IPS-20b (cell line): ENCODE data around the gene DNAJB4.
"Not testable (repeated sequence)": the region's sequence is repeated elsewhere in the genome, so short reads cannot be mapped to it uniquely, and the experiment has no call there.

Source experiments
- H3K27ac ChIP-seq: one replicate; pipeline ENCODE4 v1.5.1; 2013; ENCODE audit warnings: low read length
- H3K27me3 ChIP-seq: 2 replicates; pipeline ENCODE4 v1.6.1; 2013; ENCODE audit warnings: mild to moderate bottlenecking, low read length, inconsistent platforms; ENCODE audit not compliant: insufficient read depth
- H3K36me3 ChIP-seq: 2 replicates; pipeline ENCODE4 v1.6.1; 2013; ENCODE audit warnings: low read depth, mild to moderate bottlenecking, inconsistent platforms, low read length, moderate library complexity; ENCODE audit not compliant: insufficient read depth
- H3K4me1 ChIP-seq: 2 replicates; pipeline ENCODE4 v1.6.1; 2013; ENCODE audit warnings: mild to moderate bottlenecking, control low read depth, inconsistent platforms, low read length, moderate library complexity; ENCODE audit not compliant: insufficient read depth
- H3K4me3 ChIP-seq: 2 replicates; pipeline ENCODE4 v1.5.1; 2013; ENCODE audit warnings: mild to moderate bottlenecking, low read length, inconsistent platforms
- H3K9ac ChIP-seq: 2 replicates; pipeline ENCODE4 v1.6.1; 2013; ENCODE audit warnings: low read depth, mild to moderate bottlenecking, inconsistent platforms, low read length, moderate library complexity
- H3K9me3 ChIP-seq: 2 replicates; pipeline ENCODE4 v1.6.1; 2013; ENCODE audit warnings: mild to moderate bottlenecking, low read depth, low read length, inconsistent platforms; ENCODE audit not compliant: insufficient read depth

DNAJB4 gene

GRCh38 chr1:78011050-78011449 is 6.3 kb downstream of the DNAJB4 start:
- H3K27ac ChIP-seq, result no peak overlapping the region
- no peaks in the 10 kb centered on the region for H3K9me3 ChIP-seq
- H3K27me3 ChIP-seq, result no peaks in the 10 kb centered on the region
- 0 out of 2 replicates have a peak, but pooled peaks cover 2% of the 10 kb centered on the region for H3K36me3 ChIP-seq
- H3K9ac ChIP-seq, result no peak overlapping the region
- no peak overlapping the region for H3K4me3 ChIP-seq
- peaks cover 6% of the 10 kb centered on the region; the same call in 1 of the 2 replicates for H3K4me1 ChIP-seq

DNA sequence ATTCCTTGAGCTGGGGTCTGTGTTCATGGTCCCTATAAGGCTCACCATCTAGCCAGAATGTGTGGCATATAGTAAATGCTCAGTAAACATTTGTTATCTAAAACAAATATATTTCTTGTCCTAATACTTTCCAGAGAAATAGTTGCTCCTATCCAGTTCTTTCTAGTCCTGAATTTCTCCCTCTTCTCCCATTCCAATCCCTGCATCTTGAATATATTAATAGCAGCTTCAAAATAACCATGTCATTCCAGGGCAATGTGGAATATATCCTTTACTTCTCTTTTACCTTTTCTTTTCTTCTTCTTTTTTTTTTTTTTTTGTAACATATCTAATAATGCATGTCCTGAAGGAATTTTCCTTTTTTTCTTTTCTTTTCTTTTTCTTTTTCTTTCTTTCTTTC is 10.4 kb downstream of the DNAJB4 start:
- 0 out of 2 replicates have a peak, but pooled peaks cover 6% of the 10 kb centered on the region for H3K36me3 ChIP-seq
- H3K27ac ChIP-seq, result no peak overlapping the region

GRCh38 chr1:78019024-78019423 is 14.3 kb downstream of the DNAJB4 start:
- Histone ChIP-seq H3K4me1 (no peaks in the 10 kb centered on the region), H3K9ac (no peak overlapping the region), H3K9me3 (no peaks in the 10 kb centered on the region), H3K27me3 (no peaks in the 10 kb centered on the region), H3K27ac (no peak overlapping the region), H3K4me3 (no peak overlapping the region), H3K36me3 (0 out of 2 replicates have a peak, but pooled peaks cover 6% of the 10 kb centered on the region)

More for the DNA sequence above, 10.4 kb downstream of the DNAJB4 start:
- Histone ChIP-seq H3K9me3 (no peaks in the 10 kb centered on the region), H3K9ac (no peak overlapping the region; the same call in 1 of the 2 replicates), H3K4me3 (no peak overlapping the region), H3K4me1 (no peaks in the 10 kb centered on the region), H3K27me3 (no peaks in the 10 kb centered on the region)

GRCh38 chr1:78021134-78021533 is 16.4 kb downstream of the DNAJB4 start:
- H3K4me3 ChIP-seq, H3K27ac ChIP-seq, H3K4me1 ChIP-seq, H3K27me3 ChIP-seq, H3K36me3 ChIP-seq, H3K9ac ChIP-seq, H3K9me3 ChIP-seq: not testable (repeated sequence)

DNA sequence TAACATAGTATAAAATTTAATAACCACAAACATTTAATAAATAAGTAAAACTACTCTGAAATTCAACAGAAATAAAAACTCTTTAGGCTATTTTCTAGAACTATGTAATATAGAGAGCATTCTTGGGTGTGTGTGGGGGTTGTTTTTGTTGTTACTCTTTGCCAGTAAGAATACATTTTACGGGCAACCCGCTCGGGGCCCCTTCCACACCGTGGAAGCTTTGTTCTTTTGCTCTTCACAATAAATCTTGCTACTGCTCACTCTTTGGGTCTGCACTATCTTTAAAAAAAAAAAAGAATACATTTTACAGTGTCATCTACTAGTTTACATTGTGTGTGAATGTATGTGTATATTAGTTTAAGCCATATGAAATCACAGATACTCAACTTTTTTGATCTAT is 25.1 kb downstream of the DNAJB4 start:
- H3K9ac ChIP-seq, result no peak overlapping the region
- no peaks in the 10 kb centered on the region for H3K4me1 ChIP-seq
- no peaks in the 10 kb centered on the region for H3K36me3 ChIP-seq

DNA sequence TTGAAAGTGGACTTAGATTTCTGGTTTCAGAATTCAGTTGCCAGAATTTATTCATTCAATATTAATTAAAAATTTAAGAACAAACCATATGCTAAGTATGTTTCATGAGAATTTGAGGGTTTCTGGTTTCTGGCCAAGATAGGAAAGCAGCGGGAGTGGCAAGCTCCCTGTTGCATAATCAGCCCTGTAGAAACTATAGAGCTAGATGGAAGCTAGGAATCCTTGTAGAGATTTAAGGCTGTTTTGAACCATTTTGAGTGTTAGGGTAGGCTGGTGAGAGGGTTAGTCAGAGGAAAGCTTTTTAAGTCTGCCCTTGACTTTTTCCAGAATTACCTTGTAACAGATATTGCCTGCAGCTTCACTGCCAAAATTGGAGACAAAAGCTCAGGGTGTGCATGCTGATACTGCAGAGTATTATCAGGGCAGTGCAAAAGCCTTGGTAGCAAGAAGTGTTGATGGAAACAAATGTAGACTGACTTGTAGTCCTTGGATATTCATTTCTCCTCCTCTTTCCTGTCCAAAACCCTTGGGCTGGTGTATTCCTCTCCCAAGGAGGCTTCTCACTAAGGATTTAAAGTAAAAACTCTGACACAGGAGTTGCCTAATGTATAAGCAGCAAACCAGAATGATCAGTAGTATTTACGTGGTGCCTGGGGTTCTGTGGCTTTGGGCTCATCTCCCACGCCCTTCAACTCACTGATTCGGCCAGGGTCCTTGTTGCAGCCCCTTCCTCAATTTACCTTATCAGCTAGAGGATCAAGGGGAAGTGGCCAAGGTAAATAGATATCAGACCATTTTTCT is 28.5 kb downstream of the DNAJB4 start:
- H3K27me3 ChIP-seq, result no peaks in the 10 kb centered on the region
- H3K36me3 ChIP-seq, result no peaks in the 10 kb centered on the region
- H3K4me3 ChIP-seq, result no peak overlapping the region
- no peaks in the 10 kb centered on the region for H3K9me3 ChIP-seq
- no peak overlapping the region for H3K9ac ChIP-seq
- no peaks in the 10 kb centered on the region for H3K4me1 ChIP-seq
- no peak overlapping the region for H3K27ac ChIP-seq

More for the DNA sequence above, 25.1 kb downstream of the DNAJB4 start:
- H3K4me3 ChIP-seq, result no peak overlapping the region
- no peak overlapping the region for H3K27ac ChIP-seq
- no peaks in the 10 kb centered on the region for H3K9me3 ChIP-seq
- H3K27me3 ChIP-seq, result no peaks in the 10 kb centered on the region

- no peak overlapping the region for H3K27ac ChIP-seq
- no peak overlapping the region for H3K9ac ChIP-seq
- H3K27me3 ChIP-seq, result no peaks in the 10 kb centered on the region
- no peaks in the 10 kb centered on the region for H3K9me3 ChIP-seq
- no peaks in the 10 kb centered on the region for H3K36me3 ChIP-seq
- no peak overlapping the region for H3K4me3 ChIP-seq
- no peaks in the 10 kb centered on the region for H3K4me1 ChIP-seq
These were observed 29.0 kb downstream of the DNAJB4 start for GRCh38 chr1:78033797-78034172.

DNA sequence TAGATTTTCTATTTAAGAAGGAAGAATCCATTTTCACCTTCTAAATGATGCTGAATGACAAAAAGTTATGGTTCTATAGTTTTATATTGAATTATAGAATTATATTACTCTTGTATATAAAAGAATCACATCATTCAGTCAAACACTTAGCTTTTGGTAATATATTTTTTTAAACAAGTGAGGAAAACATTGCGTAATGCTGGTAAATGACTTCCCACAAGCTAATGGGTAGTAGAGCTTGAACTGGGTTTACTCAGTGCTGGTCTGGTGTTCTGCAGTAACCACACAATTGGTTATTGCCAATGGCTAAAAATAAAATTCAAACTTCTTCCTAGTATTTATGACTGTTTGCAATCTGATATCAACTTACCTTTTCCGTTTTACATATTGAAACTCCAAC is 30.4 kb downstream of the DNAJB4 start:
- no peaks in the 10 kb centered on the region for H3K4me1 ChIP-seq
- H3K9me3 ChIP-seq, result no peaks in the 10 kb centered on the region
- no peak overlapping the region for H3K4me3 ChIP-seq
- no peak overlapping the region for H3K27ac ChIP-seq
- H3K36me3 ChIP-seq, result no peaks in the 10 kb centered on the region
- no peaks in the 10 kb centered on the region; the same call in 1 of the 2 replicates for H3K27me3 ChIP-seq
- H3K9ac ChIP-seq, result no peak overlapping the region

DNA sequence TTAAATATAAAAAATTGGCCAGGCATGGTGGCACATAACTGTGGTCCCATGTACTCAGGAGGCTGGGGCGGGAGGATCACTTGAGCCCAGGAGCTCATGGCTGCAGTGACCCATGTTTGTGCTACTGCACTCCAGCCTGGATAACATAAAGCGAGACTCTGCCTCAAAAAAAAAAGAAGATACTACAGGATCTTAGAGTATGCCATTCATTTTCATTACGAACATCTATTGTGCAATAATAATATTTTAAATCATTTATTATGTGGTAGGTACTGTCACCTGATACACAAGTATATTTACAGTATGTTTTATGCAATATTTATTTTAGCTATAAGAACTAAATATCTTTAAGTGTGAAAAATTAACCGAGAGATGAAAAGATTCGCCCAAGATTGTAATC is 31.7 kb downstream of the DNAJB4 start:
- no peaks in the 10 kb centered on the region; the same call in 1 of the 2 replicates for H3K27me3 ChIP-seq
- no peaks in the 10 kb centered on the region for H3K36me3 ChIP-seq
- H3K27ac ChIP-seq, result no peak overlapping the region
- no peaks in the 10 kb centered on the region for H3K9me3 ChIP-seq
- no peak overlapping the region for H3K9ac ChIP-seq
- no peak overlapping the region for H3K4me3 ChIP-seq
- no peaks in the 10 kb centered on the region for H3K4me1 ChIP-seq

DNA sequence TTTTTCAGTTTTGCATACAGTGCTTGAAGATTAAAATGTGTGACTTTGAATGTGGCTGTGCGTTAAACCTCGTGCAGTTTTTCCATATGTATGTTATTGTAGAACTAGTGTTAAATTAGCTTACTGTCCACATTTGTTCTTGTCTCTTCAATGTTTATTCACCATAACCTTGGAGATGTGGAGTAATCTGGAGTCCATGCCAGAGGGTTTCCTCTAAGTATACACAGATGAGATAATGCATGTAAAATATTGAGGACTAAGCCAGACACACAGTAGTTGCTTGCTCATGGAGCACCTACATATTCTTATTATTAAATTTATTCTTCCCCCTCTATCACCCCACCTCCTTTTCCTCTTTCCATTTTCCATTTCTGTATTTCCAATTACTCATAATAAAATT is 33.3 kb downstream of the DNAJB4 start:
- Histone ChIP-seq H3K36me3 (no peaks in the 10 kb centered on the region), H3K9me3 (no peaks in the 10 kb centered on the region), H3K4me3 (no peak overlapping the region), H3K9ac (no peak overlapping the region), H3K4me1 (no peaks in the 10 kb centered on the region), H3K27me3 (peaks cover 4% of the 10 kb centered on the region), H3K27ac (no peak overlapping the region)

DNA sequence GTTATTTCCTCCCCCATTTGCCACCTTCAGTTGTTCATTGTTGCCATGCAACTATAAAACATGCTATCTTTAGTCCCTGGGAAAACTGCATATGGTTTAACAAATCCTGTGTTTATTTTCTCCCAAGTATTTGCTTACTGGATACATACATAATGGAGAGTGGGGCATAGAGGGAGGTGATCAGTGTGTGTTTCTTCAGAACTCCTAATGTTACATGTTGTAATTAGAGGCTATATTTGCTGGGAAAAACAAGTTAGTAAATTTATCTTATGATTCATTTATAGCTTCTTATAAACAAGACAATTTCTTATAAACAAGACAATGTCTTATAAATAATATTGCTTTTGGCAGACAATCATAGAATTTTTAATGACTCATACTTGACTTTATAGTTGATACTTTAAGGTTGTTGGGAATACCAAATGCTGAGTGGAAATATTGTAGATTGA is 33.8 kb downstream of the DNAJB4 start:
- Histone ChIP-seq H3K9ac (no peak overlapping the region), H3K27ac (no peak overlapping the region), H3K27me3 (peaks cover 9% of the 10 kb centered on the region), H3K4me3 (no peak overlapping the region), H3K36me3 (no peaks in the 10 kb centered on the region), H3K4me1 (no peaks in the 10 kb centered on the region), H3K9me3 (no peaks in the 10 kb centered on the region)

DNA sequence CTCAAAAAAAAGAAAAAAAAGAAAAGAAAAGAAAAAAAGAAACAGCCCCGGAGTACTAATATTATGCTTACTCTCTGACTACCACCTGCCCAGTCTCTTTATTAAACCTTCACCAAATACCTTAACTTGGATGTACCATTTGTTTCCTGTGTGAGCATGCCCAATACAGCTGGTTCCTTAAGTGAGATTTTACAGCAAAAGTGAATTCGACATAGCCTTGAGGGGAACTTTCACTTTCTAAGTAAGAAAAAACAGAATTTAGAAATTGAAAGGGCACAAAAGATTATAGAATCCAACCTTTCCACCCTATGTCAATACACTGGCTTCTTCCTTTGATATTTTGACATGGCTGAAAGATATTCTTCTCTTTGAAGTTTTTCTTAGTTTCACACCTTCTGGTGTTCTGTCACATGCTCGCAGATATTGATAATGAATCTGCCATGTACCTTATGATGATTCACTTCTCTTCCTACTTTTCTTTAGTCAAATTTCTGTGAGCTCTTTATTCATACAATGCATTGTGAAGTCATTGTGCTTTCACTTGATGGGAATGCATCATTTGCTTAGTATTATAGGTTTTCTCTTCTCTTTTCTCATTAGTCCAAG is 35.8 kb downstream of the DNAJB4 start:
- Histone ChIP-seq H3K27ac (no peak overlapping the region), H3K9me3 (no peaks in the 10 kb centered on the region), H3K36me3 (no peaks in the 10 kb centered on the region), H3K27me3 (peaks cover 30% of the 10 kb centered on the region), H3K9ac (no peak overlapping the region), H3K4me3 (no peak overlapping the region), H3K4me1 (peaks cover 4% of the 10 kb centered on the region; the same call in 1 of the 2 replicates)
